ENCODE results near the gene RPLP1.

Gene RPLP1

DNA sequence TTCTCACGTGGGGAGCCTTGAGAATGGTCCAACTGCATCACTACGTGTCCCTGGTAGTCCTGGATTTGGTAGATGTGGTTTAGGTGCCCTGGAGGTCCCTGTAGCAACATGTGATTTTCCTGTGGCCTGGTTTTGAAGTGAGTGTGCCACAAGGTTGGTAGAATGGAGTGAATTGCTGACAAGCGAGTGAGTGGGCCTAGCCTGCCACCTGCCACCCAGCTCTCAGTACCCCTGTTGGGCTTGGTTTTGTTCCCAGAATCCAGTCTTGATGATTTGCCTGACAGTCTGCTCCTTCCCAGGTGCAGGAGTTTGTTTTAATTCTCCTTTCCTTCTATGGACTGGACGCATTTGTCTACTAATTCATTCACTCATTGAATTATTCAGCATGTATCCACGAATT, 19.4 kb downstream of the RPLP1 start:
- no peak for FAIRE-seq

DNA sequence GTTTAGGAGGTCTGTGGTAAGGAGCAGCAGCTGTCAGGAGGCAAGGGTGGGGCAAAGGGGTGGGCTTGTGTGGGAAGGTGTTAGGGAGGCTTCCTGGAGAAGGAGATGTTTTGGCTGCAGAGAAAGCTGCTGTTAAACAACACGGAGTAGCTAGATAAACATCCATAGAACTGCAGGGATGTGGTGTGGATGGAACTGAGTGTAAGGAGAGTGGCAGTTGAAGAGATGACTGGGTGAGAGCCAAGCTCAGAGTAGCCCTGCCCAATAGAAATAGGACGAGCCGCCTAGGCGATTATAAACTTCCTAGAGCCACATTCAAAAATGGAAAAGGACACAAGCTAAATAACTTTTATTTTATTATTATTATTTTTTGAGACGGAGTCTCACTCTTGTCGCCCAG, 19.9 kb downstream of the RPLP1 start:
- FAIRE-seq: no peak

DNA sequence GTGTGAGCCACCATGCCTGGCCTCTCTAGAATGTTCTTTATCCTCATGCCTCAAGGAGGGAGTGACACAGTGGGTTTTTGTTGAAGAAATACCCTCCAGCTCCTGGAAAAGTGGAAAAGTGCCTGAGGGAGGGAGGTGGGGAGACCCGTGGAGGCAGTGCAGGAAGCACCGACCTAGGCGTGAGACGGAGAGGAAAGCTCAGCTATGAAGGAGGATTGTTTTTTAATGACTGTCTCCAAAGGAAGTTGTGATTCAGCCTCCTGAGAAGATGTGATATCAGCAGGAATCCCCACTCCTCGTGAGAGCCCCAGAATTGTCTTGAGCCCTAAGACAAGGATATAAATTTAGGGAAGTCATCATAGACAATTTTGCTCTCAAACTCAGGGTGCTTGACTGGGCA, 21.7 kb downstream of the RPLP1 start:
- FAIRE-seq: no peak

DNA sequence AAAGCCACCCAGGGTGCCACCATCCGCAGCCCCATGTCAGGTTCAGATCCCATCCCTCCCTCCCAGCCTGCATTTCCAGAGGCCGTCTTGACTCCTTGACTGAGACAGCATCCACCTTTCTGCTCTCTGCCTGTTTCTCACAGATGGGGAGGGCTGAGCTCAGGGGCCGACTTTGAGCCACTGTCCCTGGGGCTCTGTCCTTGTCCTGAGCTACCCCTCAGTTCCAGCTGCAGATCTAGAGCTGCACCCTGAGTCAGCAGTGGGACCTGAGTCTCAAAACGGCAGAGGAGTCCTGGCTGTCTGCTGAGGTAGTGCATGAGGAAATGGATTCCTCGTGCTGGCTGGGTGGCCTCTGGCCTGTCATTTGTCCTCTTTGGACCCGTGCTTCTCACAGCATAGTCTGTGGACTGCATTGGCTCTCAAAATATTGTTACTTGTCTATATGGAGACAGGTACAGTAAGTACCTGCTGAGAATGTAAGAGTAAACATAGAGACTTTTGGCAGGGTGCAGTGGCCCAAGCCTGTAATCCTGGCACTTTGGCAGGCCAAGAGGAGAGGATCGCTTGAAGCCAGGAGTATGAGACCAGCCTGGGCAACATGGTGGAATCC, 22.3 kb downstream of the RPLP1 start:
- no peak for FAIRE-seq

DNA sequence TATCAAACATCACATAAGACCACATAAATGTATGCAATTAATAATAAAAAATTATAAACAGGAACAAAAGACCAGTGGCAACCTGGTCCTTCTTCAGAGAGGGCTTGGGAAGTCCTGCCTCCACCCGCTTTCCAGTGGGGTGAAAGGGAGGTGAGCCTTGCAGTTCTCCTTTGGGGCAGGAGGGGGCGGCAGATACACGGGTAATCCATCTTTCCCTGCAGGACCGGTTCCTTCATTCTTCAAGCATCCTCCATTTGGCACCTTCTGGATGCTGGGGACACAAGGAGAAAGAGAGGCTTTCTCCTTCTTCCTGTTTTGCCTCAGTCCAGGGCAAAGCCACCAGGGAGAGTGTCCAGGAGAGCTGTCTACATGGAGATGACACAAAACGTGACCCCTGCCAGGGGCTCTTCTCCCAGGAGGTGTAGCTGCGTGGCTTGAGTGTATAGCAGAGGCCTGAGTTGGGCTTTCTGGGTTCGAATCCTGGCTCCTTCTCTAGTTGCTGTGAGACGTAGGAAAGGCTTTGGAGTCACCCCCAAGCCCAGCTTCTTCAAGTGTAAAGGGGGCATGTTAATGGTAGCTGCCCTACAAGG, 23.2 kb downstream of the RPLP1 start:
- peak; percentile 79 for FAIRE-seq

DNA sequence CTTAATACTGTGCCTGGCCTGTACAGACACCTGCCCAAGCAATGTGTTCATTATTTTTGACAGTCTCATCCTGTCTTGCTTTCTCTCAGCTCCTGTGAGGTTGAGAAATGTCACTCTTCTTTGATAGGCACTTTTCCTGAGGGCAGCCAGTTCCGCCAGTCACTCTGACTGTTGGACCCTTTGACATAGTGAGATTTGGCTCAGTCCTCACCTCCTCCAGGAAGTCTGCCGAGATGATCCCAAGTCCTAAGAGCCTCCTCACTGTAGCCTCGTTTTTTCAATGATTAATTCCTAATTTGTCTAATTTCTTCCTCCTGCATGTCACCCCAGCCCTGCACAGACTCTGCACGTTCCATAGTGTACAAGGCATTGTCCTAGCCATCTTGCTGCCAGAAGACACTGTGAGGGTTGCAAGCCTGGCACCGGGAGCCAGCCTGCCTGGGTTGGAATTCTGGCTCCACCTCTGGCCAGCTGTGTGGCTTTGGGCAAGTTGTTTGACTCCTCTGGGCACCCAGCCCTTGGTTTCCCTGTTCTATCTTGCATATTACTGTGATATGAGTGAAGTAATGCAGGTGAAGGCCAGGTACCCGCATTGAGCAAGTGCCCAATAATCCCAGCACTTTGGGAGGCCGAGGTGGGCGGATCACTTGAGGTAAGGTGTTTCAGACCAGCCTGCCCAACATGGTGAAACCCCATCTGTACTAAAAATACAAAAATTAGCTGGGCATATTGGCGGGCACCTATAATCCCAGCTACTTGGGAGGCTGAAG, 24.3 kb downstream of the RPLP1 start:
- FAIRE-seq: no peak

DNA sequence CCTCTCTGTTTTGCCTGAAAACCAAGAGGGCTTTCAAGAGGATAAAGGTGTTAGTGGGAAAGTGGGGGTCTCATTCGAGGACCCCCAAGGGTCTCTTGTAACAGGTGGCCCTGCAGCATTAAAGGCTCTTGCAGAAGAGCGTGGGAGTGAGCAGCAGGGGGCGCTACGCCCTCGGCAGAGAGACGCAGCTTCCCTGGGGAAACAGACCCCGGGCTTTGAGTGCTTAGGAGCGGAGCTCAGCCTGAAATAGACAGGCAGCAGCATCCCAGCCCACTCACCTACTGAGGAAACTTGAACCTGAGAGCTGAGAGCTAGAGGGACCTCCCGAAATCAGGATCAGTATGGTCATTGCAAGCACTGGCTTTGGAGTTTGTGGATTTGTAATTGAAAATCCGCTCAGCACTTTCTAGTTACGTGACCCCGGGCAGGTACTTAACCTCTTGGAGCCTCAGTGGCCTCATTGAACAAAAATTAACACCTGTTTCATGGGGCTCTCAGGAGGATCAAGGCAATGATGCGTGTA, 25.7 kb downstream of the RPLP1 start:
- no peak for FAIRE-seq

DNA sequence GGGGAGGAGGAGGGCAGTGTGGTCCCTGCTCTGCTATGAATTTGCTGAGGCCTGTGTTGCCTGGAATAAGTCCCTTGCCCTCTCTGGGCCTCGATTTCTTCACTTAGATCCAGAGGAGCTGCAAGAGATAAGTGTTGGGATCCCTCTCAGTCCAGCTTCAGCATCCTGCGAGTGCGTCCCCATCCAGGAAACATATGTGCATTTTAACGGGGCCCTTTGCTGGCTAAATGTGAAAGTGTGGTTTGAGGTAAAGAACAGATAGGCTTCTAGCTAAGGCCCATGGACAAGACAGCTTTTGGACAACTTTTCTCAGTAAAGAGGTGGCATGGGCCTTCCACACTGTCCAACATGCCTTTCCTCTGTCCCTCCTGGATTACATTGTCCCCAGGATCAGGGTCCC, 26.5 kb downstream of the RPLP1 start:
- no peak for FAIRE-seq

DNA sequence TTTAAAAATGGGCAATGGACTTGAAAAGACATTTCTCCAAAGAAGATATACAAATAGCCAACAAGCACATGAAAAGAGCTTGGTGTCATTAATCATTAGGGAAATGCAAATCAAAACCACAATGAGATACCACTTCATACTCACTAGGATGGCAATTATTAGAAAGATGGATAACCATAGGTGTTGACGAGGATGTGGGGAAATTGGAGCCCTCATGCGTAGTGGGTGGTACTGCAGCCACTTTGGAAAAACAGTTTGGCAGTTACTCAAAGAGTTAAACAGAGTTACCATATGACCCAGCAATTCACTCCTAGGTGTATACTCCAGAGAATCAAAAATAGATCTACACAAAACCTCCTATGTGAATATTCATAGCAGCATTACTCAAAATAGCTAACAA, 27.4 kb downstream of the RPLP1 start:
- FAIRE-seq: no peak

DNA sequence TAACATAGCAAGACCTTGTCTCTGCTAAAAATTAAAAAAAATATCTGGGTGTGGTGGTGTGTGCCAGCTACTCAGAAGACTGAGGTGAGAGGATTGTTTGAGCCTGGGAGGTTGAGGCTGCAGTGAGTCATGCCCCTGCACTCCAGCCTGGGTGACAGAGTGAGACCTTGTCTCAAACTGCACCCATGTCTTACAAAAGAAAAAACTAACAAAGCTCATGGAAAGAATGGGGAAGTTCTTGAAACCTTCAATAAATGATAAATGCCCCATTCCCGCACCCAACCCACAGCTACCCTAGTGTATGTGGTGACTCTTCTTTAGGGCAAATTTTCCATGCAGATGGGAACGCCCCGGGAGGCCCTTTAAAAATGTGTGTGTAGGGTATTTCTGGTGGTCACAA, 28.3 kb downstream of the RPLP1 start:
- no peak for FAIRE-seq

DNA sequence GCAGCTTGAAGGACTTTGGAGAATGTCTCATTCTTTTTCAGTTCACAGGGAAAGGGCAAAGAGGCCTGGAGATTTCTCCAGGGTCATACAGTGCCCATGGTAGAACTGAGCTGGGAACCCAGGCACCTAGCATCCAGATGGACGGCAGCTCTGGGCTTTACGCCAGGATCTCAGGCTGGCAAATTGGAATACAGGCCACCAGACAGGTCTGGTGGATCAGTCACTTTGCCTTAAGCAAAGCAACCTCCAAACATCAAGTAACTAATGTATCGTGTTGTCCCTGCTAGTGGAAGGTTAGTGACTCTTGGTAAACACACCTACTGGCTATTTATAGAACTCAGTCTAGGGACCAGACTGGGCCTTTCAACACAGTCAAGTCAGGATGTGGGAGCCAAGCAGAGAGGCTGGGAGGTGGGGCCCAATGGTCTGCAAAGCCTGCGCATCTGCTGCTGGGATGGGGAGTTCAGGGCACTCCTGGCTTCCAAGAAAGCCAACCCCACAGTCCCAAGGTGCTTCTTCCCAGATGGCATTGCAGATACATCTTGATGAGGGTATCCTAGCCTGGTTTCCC, 30.2 kb downstream of the RPLP1 start:
- no peak for FAIRE-seq

DNA sequence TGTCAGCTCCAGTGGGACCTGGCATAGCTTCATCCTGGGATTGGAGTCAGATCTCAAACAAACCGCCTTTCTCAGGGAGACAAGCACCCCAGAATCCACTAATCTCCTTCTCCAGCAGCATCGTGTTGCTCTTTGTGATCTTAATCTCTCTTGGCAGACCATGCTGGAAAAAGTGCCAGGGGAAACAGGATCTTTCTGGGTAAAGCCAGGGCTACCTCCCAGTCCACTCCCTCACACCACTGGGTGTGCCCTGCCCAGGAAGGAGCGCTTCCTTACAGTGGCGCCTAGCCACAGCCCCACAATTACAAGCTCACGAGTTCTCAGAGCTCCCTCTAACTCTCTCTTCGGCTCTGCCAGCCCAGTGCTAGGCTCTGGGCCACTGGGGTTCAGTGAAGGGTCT, 32.2 kb downstream of the RPLP1 start:
- no peak for FAIRE-seq

DNA sequence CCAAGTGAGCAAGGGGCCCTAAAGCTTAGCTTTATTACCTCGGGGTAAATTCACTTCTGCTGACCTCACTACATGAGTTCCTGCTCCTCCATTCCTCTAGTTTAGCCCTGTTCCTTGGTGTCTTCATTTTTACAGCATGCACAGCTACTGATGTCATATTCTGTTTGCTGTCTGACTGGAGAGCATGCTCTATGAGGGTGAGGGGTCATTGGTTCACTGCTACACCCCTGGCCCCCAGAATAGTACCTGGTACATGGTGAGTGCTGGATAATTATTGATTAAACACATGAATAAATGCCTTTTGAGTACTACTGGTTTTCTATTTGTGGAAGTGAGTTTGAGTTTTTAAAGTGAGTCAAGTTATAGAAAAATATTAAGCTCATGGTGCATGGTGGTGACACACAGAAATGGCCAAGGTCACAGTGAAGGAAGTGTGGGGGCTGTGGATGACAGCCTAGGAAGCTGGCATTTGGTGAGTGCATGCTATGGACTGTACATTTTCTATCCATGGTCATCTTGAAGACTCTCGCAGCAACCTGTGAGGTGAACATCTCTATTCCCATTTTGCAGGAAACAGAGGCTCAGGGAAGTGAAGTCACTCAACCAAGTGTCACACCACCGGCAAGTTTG, 34.0 kb downstream of the RPLP1 start:
- FAIRE-seq: no peak

DNA sequence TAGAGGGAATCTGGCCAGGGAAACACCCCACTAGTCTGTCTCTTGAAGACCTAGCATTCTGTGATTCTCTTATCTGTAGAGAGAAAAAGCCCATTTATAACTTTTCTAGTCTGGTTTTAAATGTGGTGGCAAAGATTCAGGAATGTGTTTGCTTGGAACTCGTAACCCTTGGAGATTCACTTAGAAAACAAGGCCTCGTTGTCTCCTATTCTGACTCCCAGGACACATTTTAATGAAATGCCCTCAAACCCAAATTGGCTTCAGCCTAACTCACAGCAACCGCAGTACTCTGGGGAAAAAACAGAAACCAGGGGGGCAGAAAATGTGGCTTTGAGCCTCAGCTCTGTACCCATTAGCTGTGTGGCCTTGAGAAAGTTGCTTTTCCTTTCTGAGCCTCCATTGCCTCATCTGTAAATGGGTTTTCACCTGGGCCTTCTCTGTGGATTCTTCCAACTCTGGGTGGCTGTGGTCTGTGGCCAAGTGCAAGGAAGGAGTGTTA, 36.5 kb downstream of the RPLP1 start:
- FAIRE-seq: no peak

DNA sequence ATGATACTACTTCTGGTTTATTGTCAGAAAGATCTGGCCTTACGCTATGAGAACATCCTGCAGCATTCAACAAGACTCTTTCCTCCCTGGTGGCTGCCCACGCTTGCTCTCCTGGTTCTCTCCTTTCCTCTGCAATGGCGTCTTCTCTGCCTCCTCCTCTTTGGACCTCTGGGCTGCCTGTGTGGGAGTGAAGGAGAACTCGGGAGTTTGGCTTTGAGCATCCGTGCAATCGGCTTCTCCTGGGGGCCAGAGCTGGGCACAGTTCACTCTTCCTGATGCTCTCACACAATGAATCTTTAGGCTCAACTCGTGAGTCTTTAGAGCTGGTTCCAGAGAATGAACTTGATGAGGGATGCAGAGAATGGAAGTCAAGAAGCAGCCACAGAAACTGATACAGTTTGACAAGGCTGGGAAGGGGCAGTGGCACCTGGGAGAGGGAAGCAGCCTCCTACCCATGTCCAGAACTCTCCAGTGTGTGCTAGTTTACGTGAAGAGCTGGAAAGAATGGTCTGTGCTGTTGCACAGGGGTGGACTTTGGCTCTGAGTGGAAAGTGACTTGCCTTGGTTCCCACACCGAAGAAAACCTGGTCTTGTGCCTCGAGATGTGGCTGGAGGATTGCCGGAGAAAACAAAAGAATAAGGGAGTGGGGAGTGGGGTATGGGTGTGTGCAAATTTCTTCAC, 37.9 kb downstream of the RPLP1 start:
- FAIRE-seq: no peak

DNA sequence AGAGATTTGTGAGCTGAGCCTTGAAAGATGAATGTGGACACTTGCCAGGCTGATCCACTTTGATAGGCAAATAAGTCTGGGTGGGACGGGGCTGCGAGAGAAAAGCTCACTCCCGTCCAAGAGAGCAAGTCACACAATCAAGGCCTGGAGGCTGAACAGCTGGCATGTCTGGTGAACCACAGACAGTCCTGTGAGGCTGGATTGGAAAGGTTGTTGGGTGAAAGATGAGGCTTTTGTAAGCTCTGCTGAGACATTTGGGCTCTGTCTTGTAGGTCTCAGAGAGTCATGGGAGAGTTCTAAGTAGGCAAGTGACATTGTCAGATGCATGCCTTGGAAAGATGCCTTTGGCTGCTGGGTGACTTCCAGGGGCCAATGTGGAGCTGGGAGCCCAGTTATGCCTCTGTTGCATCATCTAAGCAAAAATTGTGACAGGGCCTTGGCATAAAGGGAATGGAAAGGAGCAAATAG, 38.5 kb downstream of the RPLP1 start:
- FAIRE-seq: no peak

DNA sequence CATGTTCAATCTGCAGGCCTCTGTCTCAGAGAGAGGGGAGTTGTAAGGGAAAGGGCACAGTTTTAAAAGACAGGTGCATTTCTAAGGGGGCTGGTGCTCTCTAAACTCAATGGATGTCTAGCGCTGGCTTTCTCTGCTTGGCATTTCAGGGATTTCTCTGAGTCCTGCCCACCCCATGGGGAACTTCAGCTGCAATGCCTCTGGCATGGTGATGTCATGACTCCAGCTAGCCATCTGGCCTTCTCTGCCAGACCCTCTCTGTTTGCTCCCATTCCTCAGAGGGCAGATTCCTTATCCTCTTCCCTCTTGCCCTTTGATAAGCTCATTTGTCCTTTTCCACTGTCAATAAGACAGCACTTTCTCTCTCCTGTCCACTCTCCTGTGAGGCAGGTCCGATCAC, 40.8 kb downstream of the RPLP1 start:
- no peak for FAIRE-seq

DNA sequence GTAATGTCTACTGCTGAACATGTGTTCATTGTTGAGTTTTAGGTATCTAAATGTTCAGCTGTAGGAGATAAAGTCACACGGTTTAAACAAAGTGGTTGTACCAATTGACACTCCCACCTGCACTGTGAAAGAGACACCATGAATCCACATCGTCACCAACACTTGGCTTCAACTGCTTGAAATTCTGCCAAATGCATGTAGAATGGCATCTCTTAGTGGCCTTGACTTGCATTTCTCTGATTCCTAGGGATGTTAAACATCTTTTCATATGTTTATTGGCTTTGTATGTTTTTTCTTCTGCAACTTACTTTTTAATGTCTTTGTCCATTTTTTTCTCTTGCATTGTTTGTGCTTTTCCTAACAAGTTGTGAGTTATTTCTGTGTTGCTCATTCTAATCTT, 43.4 kb downstream of the RPLP1 start:
- FAIRE-seq: no peak

DNA sequence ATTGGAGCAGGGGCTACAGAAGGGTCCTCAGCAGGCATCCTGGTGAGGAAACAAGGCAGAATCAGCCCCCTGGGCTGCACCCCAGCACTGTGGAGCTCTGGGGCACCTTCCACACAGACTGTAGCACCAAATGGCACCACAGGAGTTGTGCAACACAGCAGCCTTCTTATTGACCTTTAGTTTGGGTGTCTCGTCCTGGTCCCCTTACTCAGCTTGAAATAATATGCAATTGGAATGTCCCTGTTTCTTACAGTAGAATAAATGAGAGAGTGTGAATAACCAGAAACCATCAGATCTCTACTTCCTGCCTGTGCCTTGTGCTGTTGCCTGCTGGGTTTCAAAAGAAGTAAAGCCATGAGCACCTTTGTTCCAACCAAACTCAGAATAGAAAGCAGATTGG, 44.5 kb downstream of the RPLP1 start:
- no peak for FAIRE-seq

DNA sequence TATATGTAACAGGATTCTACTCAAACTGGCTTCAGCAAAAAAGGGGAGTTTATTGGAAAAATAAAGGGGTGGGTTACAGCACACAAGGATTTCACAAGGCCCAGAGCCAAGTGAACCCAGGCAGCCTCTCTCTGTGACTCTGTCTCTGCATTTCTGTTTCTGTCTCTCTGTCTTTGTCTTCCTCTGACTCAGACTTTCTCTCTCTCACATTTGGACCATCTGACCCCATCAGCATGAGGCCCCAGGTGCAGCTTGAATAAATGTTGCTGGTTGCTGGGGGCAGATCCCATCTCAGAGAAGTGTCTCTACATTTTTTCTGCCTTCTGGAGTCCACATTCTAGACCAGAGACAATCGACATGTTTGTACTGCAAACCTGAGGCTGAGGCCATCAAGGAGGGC, 45.0 kb downstream of the RPLP1 start:
- FAIRE-seq: no peak

DNA sequence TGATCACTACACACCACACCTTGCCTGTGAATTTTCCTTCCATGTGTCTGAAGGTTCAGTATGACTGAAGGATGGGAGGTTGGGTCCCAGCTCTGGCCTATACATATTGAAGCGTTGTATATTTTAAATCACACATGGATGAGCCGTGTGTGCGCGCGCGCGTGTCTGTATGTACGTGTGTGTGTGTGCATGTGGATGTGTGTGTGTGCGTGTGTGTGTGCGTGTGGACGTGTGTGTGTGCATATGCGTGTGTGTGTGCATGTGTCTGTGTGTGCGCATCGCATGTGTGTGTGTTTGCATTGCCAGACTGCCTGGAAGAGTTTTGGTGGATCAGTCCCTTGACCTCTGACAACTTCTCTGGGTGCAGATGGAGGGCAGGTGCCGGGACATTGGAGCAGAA, 45.7 kb downstream of the RPLP1 start:
- no peak for FAIRE-seq

DNA sequence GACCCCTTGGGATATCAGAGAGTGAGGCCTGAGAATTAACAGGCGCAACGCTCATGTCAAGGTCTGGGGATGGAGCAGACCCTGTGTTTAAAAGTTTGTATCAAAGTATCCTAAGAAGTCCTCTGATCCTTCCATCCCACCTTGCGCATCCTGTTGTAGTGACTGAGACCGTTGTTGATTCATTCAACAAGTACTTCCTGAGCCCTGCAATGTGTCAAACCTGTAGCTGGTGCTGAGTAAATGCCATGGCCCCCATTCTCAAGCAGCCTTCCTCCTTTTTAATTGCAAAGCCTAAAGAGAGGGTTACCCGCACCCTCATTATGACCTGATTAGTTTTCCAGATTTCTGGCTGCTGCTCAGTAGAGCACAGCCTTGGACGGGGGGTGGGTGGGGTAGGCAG, 46.4 kb downstream of the RPLP1 start:
- no peak for FAIRE-seq

All from TTC549 (cell line).